OCI-LY1 (cell line): ENCODE data around the gene TTLL5.

ENCODE experiments used
- EZH2 ChIP-seq: fragments of 200-600 bp; sonication (generic), shearing (Covaris generic); IDR thresholded peaks from 2 replicates; pipeline ENCODE4 v1.8.0; 2017; ENCODE audit warnings: borderline replicate concordance, mixed run types, mild to moderate bottlenecking, antibody characterized with exemption, low read length, moderate library complexity, mixed read lengths
- TF ChIP-seq, protein P1 (sequence below): fragments of 200-600 bp; sonication (generic), shearing (Covaris generic); IDR thresholded peaks from 2 replicates; pipeline ENCODE4 v1.5.1; 2017; ENCODE audit warnings: mild to moderate bottlenecking, antibody characterized with exemption, low read length, moderate library complexity, mixed read lengths

DNA sequence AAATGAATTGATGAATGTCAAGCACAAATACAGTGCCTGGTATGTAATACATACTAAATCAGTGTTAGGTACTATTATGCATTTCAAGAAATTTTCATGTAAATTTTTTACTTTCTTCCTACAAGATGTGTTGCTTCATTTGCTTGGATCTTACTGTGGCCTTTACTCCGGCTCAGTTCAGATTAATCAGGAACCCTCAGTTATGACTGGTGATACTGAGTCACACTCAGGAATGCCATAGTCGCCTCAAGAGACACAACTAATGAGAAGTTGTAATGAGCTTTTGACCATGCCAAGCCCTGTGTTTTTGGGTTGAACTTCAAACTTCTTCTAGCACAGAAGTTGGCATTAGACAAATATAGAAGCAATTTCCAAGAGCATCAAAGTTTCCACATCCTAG is 224.8 kb downstream of the TTLL5 start:
- TF ChIP-seq, protein P1, sequence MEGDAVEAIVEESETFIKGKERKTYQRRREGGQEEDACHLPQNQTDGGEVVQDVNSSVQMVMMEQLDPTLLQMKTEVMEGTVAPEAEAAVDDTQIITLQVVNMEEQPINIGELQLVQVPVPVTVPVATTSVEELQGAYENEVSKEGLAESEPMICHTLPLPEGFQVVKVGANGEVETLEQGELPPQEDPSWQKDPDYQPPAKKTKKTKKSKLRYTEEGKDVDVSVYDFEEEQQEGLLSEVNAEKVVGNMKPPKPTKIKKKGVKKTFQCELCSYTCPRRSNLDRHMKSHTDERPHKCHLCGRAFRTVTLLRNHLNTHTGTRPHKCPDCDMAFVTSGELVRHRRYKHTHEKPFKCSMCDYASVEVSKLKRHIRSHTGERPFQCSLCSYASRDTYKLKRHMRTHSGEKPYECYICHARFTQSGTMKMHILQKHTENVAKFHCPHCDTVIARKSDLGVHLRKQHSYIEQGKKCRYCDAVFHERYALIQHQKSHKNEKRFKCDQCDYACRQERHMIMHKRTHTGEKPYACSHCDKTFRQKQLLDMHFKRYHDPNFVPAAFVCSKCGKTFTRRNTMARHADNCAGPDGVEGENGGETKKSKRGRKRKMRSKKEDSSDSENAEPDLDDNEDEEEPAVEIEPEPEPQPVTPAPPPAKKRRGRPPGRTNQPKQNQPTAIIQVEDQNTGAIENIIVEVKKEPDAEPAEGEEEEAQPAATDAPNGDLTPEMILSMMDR = no peak
- no peak for TF ChIP-seq EZH2
